Measurements from ENCODE around the gene SEC31A.
"Not testable (repeated sequence)": the region's sequence is repeated elsewhere in the genome, so short reads cannot be mapped to it uniquely, and the experiment has no call there.

The SEC31A gene

GRCh38 chr4:82833696-82834313 lies 57.1 kb downstream of the SEC31A start:
- no peak for DNase-seq

- not testable (repeated sequence) for DNase-seq
Observed at GRCh38 chr4:82833060-82833459, 57.9 kb downstream of the SEC31A start.

GRCh38 chr4:82825425-82825824 lies 65.5 kb downstream of the SEC31A start:
- DNase-seq: no peak

GRCh38 chr4:82823062-82823461 lies 67.9 kb downstream of the SEC31A start:
- no peak for DNase-seq

GRCh38 chr4:82820689-82821088 lies 70.3 kb downstream of the SEC31A start:
- no peak for DNase-seq

- DNase-seq: no peak
Observed at GRCh38 chr4:82818664-82819662, 72.0 kb downstream of the SEC31A start.

GRCh38 chr4:82816874-82817273 lies 74.1 kb downstream of the SEC31A start:
- DNase-seq: not testable (repeated sequence)

GRCh38 chr4:82814034-82814433 lies 76.9 kb downstream of the SEC31A start:
- DNase-seq: no peak

- DNase-seq: peak; percentile 27
Observed at GRCh38 chr4:82811838-82812341, 79.1 kb downstream of the SEC31A start.

GRCh38 chr4:82811392-82811791 lies 79.6 kb downstream of the SEC31A start:
- DNase-seq: no peak

- DNase-seq: no peak
Observed at GRCh38 chr4:82810176-82810575, 80.8 kb downstream of the SEC31A start.

GRCh38 chr4:82809619-82810018 lies 81.3 kb downstream of the SEC31A start:
- no peak for DNase-seq

GRCh38 chr4:82803746-82804145 lies 87.2 kb downstream of the SEC31A start:
- no peak for DNase-seq

GRCh38 chr4:82802911-82803310 lies 88.0 kb downstream of the SEC31A start:
- no peak for DNase-seq

GRCh38 chr4:82801910-82802521 lies 88.9 kb downstream of the SEC31A start:
- DNase-seq: no peak

GRCh38 chr4:82799006-82799881 lies 91.7 kb downstream of the SEC31A start:
- DNase-seq: no peak

GRCh38 chr4:82798168-82799005 lies 92.6 kb downstream of the SEC31A start, which contains the start of gene SCD5:
SCD5 (minus strand) TSS chr4:82798796; CDS start chr4:82798537, 259 bp downstream.
- DNase-seq: peak; percentile 83

- peak; percentile 74 for DNase-seq
Observed at GRCh38 chr4:82797405-82798111, 93.4 kb downstream of the SEC31A start.

GRCh38 chr4:82797040-82797404 lies 93.9 kb downstream of the SEC31A start:
- DNase-seq: no peak
